Ishikawa (cell line): Measurements from ENCODE around the gene SLC6A3.

ENCODE experiments used
- CEBPB ChIP-seq: IDR thresholded peaks from 2 replicates; pipeline ENCODE4 v1.6.1; 2012
- CREB1 ChIP-seq: IDR thresholded peaks from 2 replicates; pipeline ENCODE4 v1.6.1; 2012; ENCODE audit warnings: low read depth
- EGR1 ChIP-seq: IDR thresholded peaks from 2 replicates; pipeline ENCODE4 v1.6.1; 2012
- EP300 ChIP-seq: IDR thresholded peaks from 2 replicates; pipeline ENCODE4 v1.6.1; 2012; ENCODE audit warnings: borderline replicate concordance
- FOXM1 ChIP-seq: IDR thresholded peaks from 2 replicates; pipeline ENCODE4 v1.6.1; 2012; ENCODE audit warnings: low read depth, borderline replicate concordance
- MAX ChIP-seq: IDR thresholded peaks from 2 replicates; pipeline ENCODE4 v1.6.1; 2012
- NFIC ChIP-seq: IDR thresholded peaks from 2 replicates; pipeline ENCODE4 v1.6.1; 2012
- RAD21 ChIP-seq: IDR thresholded peaks from 2 replicates; pipeline ENCODE4 v1.6.1; 2012; ENCODE audit warnings: low read depth
- TAF1 ChIP-seq: IDR thresholded peaks from 2 replicates; pipeline ENCODE4 v1.6.1; 2012; ENCODE audit warnings: low read depth, mild to moderate bottlenecking
- TCF12 ChIP-seq: IDR thresholded peaks from 2 replicates; pipeline ENCODE4 v1.6.1; 2012; ENCODE audit warnings: low read depth
- TEAD4 ChIP-seq: IDR thresholded peaks from 2 replicates; pipeline ENCODE4 v1.6.1; 2012
- USF1 ChIP-seq: IDR thresholded peaks from 2 replicates; pipeline ENCODE4 v1.6.1; 2012
- YY1 ChIP-seq: IDR thresholded peaks from 2 replicates; pipeline ENCODE4 v1.6.1; 2012; ENCODE audit warnings: low read depth
- ZBTB7A ChIP-seq: IDR thresholded peaks from 2 replicates; pipeline ENCODE4 v1.6.1; 2012; ENCODE audit warnings: low read depth
- TF ChIP-seq, protein P1 (sequence below): IDR thresholded peaks from 2 replicates; pipeline ENCODE4 v1.6.1; 2012; ENCODE audit warnings: low read depth, mild to moderate bottlenecking

Gene SLC6A3

DNA sequence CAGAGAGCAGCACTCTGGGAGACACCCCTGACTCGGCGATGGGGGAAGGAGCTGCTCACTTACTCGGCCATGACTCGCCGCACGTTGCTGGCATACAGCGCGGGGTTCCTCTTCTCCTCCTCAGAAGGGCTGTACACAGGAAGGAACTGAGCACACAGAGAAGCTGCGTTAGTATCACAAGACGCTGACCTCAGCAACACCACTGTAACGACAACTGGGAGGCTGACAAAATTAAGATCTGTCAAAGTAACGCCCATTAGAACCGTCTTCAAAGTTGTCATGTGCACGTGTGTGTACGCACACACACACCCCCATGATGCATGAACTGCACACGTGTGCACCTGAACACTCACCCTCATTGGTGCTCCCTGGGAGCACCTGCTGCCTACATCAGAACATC is 32.1 kb upstream of the SLC6A3 start:
- TF ChIP-seq TCF12 (no peak), TEAD4 (no peak), NFIC (no peak), ZBTB7A (no peak), FOXM1 (no peak), TAF1 (no peak), CREB1 (no peak), MAX (no peak), CEBPB (no peak), EGR1 (no peak), YY1 (no peak), EP300 (no peak), USF1 (no peak), RAD21 (no peak)
- TF ChIP-seq, protein P1, sequence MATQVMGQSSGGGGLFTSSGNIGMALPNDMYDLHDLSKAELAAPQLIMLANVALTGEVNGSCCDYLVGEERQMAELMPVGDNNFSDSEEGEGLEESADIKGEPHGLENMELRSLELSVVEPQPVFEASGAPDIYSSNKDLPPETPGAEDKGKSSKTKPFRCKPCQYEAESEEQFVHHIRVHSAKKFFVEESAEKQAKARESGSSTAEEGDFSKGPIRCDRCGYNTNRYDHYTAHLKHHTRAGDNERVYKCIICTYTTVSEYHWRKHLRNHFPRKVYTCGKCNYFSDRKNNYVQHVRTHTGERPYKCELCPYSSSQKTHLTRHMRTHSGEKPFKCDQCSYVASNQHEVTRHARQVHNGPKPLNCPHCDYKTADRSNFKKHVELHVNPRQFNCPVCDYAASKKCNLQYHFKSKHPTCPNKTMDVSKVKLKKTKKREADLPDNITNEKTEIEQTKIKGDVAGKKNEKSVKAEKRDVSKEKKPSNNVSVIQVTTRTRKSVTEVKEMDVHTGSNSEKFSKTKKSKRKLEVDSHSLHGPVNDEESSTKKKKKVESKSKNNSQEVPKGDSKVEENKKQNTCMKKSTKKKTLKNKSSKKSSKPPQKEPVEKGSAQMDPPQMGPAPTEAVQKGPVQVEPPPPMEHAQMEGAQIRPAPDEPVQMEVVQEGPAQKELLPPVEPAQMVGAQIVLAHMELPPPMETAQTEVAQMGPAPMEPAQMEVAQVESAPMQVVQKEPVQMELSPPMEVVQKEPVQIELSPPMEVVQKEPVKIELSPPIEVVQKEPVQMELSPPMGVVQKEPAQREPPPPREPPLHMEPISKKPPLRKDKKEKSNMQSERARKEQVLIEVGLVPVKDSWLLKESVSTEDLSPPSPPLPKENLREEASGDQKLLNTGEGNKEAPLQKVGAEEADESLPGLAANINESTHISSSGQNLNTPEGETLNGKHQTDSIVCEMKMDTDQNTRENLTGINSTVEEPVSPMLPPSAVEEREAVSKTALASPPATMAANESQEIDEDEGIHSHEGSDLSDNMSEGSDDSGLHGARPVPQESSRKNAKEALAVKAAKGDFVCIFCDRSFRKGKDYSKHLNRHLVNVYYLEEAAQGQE = no peak

GRCh38 chr5:1476967-1477310 is 31.7 kb upstream of the SLC6A3 start:
- no peak for TF ChIP-seq TCF12
- TF ChIP-seq TEAD4 = no peak
- no peak for TF ChIP-seq FOXM1
- TF ChIP-seq TAF1 = no peak
- TF ChIP-seq NFIC = no peak
- TF ChIP-seq ZBTB7A = no peak
- no peak for TF ChIP-seq RAD21
- no peak for TF ChIP-seq EP300
- TF ChIP-seq, protein P1 = no peak
- no peak for TF ChIP-seq CEBPB
- TF ChIP-seq CREB1 = no peak
- no peak for TF ChIP-seq EGR1

- no peak for TF ChIP-seq USF1
- TF ChIP-seq MAX = no peak
These were observed 31.1 kb upstream of the SLC6A3 start for GRCh38 chr5:1476181-1476966.

- TF ChIP-seq USF1 (no peak), CEBPB (no peak), RAD21 (no peak), TEAD4 (no peak), MAX (no peak), ZBTB7A (no peak), NFIC (no peak), EGR1 (no peak), TCF12 (no peak), EP300 (no peak)
These were observed 29.8 kb upstream of the SLC6A3 start for GRCh38 chr5:1474866-1475543.

GRCh38 chr5:1474183-1474839 is 29.1 kb upstream of the SLC6A3 start:
- TF ChIP-seq CEBPB = no peak
- no peak for TF ChIP-seq CREB1
- no peak for TF ChIP-seq EGR1
- TF ChIP-seq EP300 = no peak
